ENCODE measurements around the gene SPINT4. TPM values are rescaled to one million over a fixed set of nuclear protein-coding genes. Genes with fewer than 3 reads are reported as not detected.
A peak's percentile ranks its signal among the peaks of the same experiment; 100 is the strongest.
"Not testable (repeated sequence)": the region's sequence is repeated elsewhere in the genome, so short reads cannot be mapped to it uniquely, and the experiment has no call there.

SPINT4 gene
- not detected in 2 replicates for total RNA-seq

DNA sequence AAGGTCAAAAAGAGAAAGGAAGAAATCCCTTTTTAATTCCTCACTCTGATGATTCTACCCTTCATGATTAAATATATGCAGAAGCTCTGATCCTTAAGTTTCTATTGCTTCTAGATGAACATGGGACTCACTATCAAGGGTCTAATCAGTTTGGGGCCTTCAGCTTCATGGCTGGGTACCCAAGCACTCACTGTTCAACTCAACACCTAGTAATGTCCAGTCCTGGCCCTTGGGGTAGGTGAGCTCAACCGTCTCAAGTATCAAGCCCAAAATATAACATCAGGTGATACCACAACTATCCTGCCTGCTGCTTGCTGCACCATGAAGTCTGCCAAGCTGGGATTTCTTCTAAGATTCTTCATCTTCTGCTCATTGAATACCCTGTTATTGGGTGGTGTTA is at the start of gene SPINT4:
Gene SPINT4 (plus strand): TSS at position 301 of the 400 bp plus-strand sequence. CDS start 21 bp downstream, at position 322.
- Histone ChIP-seq H3K36me3 (ENCODE audit: insufficient read depth, low read length) (no peaks in the 10 kb centered on the region), H3K27ac (ENCODE audit: low read depth, low read length) (no peak within 1 kb of the TSS), H3K79me2 (ENCODE audit: insufficient read depth, low read length) (no peaks in the 10 kb centered on the region), H3K9me3 (ENCODE audit: low read depth, low read length) (no peaks in the 10 kb centered on the region), H3K27me3 (ENCODE audit: insufficient read depth, low read length) (no peaks in the 10 kb centered on the region), H3K4me2 (ENCODE audit: insufficient read depth, low read length) (no peak within 1 kb of the TSS), H3K4me3 (ENCODE audit: insufficient read depth, low read length) (no peak within 1 kb of the TSS), H2AFZ (ENCODE audit: low read length) (no peak within 1 kb of the TSS), H3K4me1 (ENCODE audit: insufficient read depth, low read length) (no peaks in the 10 kb centered on the region), H4K20me1 (ENCODE audit: insufficient read depth, low read length) (no peaks in the 10 kb centered on the region)
- TF ChIP-seq, protein P1, sequence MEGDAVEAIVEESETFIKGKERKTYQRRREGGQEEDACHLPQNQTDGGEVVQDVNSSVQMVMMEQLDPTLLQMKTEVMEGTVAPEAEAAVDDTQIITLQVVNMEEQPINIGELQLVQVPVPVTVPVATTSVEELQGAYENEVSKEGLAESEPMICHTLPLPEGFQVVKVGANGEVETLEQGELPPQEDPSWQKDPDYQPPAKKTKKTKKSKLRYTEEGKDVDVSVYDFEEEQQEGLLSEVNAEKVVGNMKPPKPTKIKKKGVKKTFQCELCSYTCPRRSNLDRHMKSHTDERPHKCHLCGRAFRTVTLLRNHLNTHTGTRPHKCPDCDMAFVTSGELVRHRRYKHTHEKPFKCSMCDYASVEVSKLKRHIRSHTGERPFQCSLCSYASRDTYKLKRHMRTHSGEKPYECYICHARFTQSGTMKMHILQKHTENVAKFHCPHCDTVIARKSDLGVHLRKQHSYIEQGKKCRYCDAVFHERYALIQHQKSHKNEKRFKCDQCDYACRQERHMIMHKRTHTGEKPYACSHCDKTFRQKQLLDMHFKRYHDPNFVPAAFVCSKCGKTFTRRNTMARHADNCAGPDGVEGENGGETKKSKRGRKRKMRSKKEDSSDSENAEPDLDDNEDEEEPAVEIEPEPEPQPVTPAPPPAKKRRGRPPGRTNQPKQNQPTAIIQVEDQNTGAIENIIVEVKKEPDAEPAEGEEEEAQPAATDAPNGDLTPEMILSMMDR (IDR thresholded peaks at IDR 0.05; ENCODE audit: extremely low read depth, low read depth, low read length): no peak
- no peak for DNase-seq (ENCODE audit: insufficient read length, low spot score, missing footprints)

DNA sequence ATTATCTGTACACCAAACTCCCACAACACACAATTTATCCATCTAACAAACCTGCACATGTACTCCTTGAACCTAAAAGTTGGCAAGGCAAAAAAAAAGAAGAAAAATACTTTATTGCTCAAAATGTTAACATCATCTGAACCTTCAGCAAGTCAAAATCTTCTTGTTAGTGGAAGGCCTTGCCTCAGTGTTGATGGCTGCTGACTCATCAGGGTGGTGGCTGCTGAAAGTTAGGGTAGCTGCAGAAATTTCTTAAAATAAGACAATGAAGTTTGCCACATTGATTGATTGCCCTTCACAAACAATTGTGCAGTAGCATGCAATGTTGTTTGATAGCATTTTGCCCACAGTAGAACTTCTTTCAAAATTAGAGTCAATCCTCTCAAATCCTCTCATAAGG is 49.4 kb upstream of the SPINT4 start:
- no peaks in the 10 kb centered on the region for H3K79me2 ChIP-seq (ENCODE audit: insufficient read depth, low read length)
- no peaks in the 10 kb centered on the region for H4K20me1 ChIP-seq (ENCODE audit: insufficient read depth, low read length)
- H3K36me3 ChIP-seq (ENCODE audit: insufficient read depth, low read length): no peaks in the 10 kb centered on the region
- TF ChIP-seq, protein P1 (IDR thresholded peaks at IDR 0.05; ENCODE audit: extremely low read depth, low read depth, low read length): no peak
- no peak overlapping the region for H3K4me3 ChIP-seq (ENCODE audit: insufficient read depth, low read length)
- H3K4me2 ChIP-seq (ENCODE audit: insufficient read depth, low read length): no peak overlapping the region
- no peak for DNase-seq (ENCODE audit: insufficient read length, low spot score, missing footprints)
- no peak overlapping the region for H2AFZ ChIP-seq (ENCODE audit: low read length)
- H3K27ac ChIP-seq (ENCODE audit: low read depth, low read length): no peak overlapping the region
- no peaks in the 10 kb centered on the region for H3K4me1 ChIP-seq (ENCODE audit: insufficient read depth, low read length)
- H3K9me3 ChIP-seq (ENCODE audit: low read depth, low read length): no peaks in the 10 kb centered on the region
- H3K27me3 ChIP-seq (ENCODE audit: insufficient read depth, low read length): no peaks in the 10 kb centered on the region

DNA sequence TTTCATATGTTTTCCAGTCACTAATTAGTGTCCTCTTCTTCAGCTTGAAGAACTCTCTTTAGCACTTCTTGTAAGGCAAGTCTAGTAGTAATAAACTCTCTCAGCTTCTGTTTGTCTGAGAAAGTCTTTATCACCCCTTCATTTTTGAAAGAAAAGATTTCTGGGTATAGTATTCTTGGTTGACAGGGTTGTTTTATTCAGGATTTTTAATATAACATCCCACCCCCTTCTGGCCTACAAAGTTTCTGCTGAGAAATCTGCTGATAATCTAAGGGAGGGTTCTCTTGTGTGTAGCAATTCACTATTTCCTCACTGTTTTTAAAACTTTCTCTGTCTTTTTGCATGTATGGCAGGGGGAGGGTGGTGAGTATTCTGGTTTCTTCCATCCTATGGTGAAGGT is 42.5 kb upstream of the SPINT4 start:
- TF ChIP-seq, protein P1 (IDR thresholded peaks at IDR 0.05; ENCODE audit: extremely low read depth, low read depth, low read length): no peak
- Histone ChIP-seq H3K4me3 (ENCODE audit: insufficient read depth, low read length) (no peak overlapping the region), H3K36me3 (ENCODE audit: insufficient read depth, low read length) (no peaks in the 10 kb centered on the region), H2AFZ (ENCODE audit: low read length) (no peak overlapping the region), H3K4me2 (ENCODE audit: insufficient read depth, low read length) (no peak overlapping the region), H3K79me2 (ENCODE audit: insufficient read depth, low read length) (no peaks in the 10 kb centered on the region), H3K27ac (ENCODE audit: low read depth, low read length) (no peak overlapping the region), H3K9me3 (ENCODE audit: low read depth, low read length) (no peaks in the 10 kb centered on the region), H3K27me3 (ENCODE audit: insufficient read depth, low read length) (no peaks in the 10 kb centered on the region), H3K4me1 (ENCODE audit: insufficient read depth, low read length) (no peaks in the 10 kb centered on the region), H4K20me1 (ENCODE audit: insufficient read depth, low read length) (no peaks in the 10 kb centered on the region)
- no peak for DNase-seq (ENCODE audit: insufficient read length, low spot score, missing footprints)

DNA sequence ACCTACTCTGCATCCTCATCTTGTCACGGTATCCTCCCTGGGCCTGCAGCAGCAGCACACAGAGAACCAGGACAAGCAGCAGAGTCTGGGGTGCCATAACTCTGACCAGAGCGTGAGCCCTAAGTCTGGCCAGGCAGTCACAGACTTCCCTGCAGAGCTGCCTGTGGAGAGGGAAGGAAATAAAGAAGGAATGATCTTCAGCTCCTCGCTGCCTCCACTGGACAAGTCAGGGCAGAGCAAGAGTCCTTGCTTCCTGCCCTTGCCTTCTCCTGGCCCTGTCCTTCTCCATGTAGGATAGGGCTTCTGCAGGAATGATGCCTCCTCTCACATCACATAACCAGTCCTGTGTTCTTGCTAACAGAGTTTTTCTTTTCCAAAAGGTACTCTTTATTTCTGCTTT is 36.3 kb upstream of the SPINT4 start:
- DNase-seq (ENCODE audit: insufficient read length, low spot score, missing footprints): peak; percentile 65
- Histone ChIP-seq H3K27me3 (ENCODE audit: insufficient read depth, low read length) (no peaks in the 10 kb centered on the region), H3K27ac (ENCODE audit: low read depth, low read length) (no peak overlapping the region), H2AFZ (ENCODE audit: low read length) (no peak overlapping the region), H3K9me3 (ENCODE audit: low read depth, low read length) (no peaks in the 10 kb centered on the region), H3K36me3 (ENCODE audit: insufficient read depth, low read length) (no peaks in the 10 kb centered on the region), H3K4me3 (ENCODE audit: insufficient read depth, low read length) (no peak overlapping the region), H3K79me2 (ENCODE audit: insufficient read depth, low read length) (no peaks in the 10 kb centered on the region), H4K20me1 (ENCODE audit: insufficient read depth, low read length) (no peaks in the 10 kb centered on the region), H3K4me1 (ENCODE audit: insufficient read depth, low read length) (no peaks in the 10 kb centered on the region), H3K4me2 (ENCODE audit: insufficient read depth, low read length) (no peak overlapping the region)
- TF ChIP-seq, protein P1 (IDR thresholded peaks at IDR 0.05; ENCODE audit: extremely low read depth, low read depth, low read length): peak; percentile 23

DNA sequence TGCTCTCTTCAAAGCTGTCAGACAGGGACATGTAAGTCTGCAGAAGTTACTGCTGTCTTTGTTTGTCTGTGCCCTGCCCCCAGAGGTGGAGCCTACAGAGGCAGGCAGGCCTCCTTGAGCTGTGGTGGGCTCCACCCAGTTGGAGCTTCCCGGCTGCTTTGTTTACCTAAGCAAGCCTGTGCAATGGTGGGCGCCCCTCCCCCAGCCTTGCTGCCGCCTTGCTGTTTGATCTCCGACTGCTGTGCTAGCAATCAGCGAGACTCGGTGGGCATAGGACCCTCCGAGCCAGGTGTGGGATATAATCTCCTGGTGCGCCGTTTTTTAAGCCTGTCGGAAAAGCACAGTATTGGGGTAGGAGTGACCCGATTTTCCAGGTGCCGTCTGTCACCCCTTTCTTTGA is 28.8 kb upstream of the SPINT4 start:
- not testable (repeated sequence) for H4K20me1 ChIP-seq (ENCODE audit: insufficient read depth, low read length); H3K27me3 ChIP-seq (ENCODE audit: insufficient read depth, low read length); H3K36me3 ChIP-seq (ENCODE audit: insufficient read depth, low read length); H3K79me2 ChIP-seq (ENCODE audit: insufficient read depth, low read length); H2AFZ ChIP-seq (ENCODE audit: low read length); DNase-seq (ENCODE audit: insufficient read length, low spot score, missing footprints); H3K4me3 ChIP-seq (ENCODE audit: insufficient read depth, low read length); H3K4me1 ChIP-seq (ENCODE audit: insufficient read depth, low read length); H3K9me3 ChIP-seq (ENCODE audit: low read depth, low read length); H3K4me2 ChIP-seq (ENCODE audit: insufficient read depth, low read length); H3K27ac ChIP-seq (ENCODE audit: low read depth, low read length)

All from osteoblast (primary cell).